Ishikawa (cell line): ENCODE data around the gene PIP4K2B.

ENCODE experiments used
- CEBPB ChIP-seq: IDR thresholded peaks from 2 replicates; pipeline ENCODE4 v1.6.1; 2012
- CREB1 ChIP-seq: IDR thresholded peaks from 2 replicates; pipeline ENCODE4 v1.6.1; 2012; ENCODE audit warnings: low read depth
- EGR1 ChIP-seq: IDR thresholded peaks from 2 replicates; pipeline ENCODE4 v1.6.1; 2012
- EP300 ChIP-seq: IDR thresholded peaks from 2 replicates; pipeline ENCODE4 v1.6.1; 2012; ENCODE audit warnings: borderline replicate concordance
- FOXM1 ChIP-seq: IDR thresholded peaks from 2 replicates; pipeline ENCODE4 v1.6.1; 2012; ENCODE audit warnings: low read depth, borderline replicate concordance
- NFIC ChIP-seq: IDR thresholded peaks from 2 replicates; pipeline ENCODE4 v1.6.1; 2012
- RAD21 ChIP-seq: IDR thresholded peaks from 2 replicates; pipeline ENCODE4 v1.6.1; 2012; ENCODE audit warnings: low read depth
- TAF1 ChIP-seq: IDR thresholded peaks from 2 replicates; pipeline ENCODE4 v1.6.1; 2012; ENCODE audit warnings: low read depth, mild to moderate bottlenecking
- TCF12 ChIP-seq: IDR thresholded peaks from 2 replicates; pipeline ENCODE4 v1.6.1; 2012; ENCODE audit warnings: low read depth
- TEAD4 ChIP-seq: IDR thresholded peaks from 2 replicates; pipeline ENCODE4 v1.6.1; 2012
- YY1 ChIP-seq: IDR thresholded peaks from 2 replicates; pipeline ENCODE4 v1.6.1; 2012; ENCODE audit warnings: low read depth
- ZBTB7A ChIP-seq: IDR thresholded peaks from 2 replicates; pipeline ENCODE4 v1.6.1; 2012; ENCODE audit warnings: low read depth
- TF ChIP-seq, protein P1 (sequence below): IDR thresholded peaks from 2 replicates; pipeline ENCODE4 v1.6.1; 2012
- TF ChIP-seq, protein P2 (sequence below): IDR thresholded peaks from 2 replicates; pipeline ENCODE4 v1.6.1; 2012
- TF ChIP-seq, protein P3 (sequence below): IDR thresholded peaks from 2 replicates; pipeline ENCODE4 v1.6.1; 2012; ENCODE audit warnings: low read depth, mild to moderate bottlenecking

Gene PIP4K2B

DNA sequence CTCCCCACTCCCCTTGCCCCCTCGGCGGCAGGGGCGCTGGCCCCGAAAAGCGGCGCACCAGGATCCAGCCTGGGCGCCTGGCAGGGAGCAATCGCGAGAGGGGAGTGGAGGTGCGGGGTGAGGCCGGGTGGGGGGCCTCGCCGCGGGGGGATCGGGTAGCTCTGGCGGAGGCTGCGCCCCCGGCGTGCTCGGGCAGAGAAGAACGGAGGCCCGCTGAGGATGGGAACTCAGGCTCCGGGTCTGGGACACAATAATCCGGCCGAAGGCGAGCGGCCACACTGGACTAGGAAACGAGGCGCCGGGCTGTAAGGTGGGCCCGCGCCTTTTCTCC lies 50.5 kb downstream of the PIP4K2B start:
- 0 out of 2 replicates have a peak, but pooled peaks have one; percentile 21 for TF ChIP-seq EGR1
- TF ChIP-seq FOXM1: no peak
- TF ChIP-seq ZBTB7A: peak; percentile 75
- 0 out of 2 replicates have a peak, but pooled peaks have one; percentile 0 for TF ChIP-seq YY1

DNA sequence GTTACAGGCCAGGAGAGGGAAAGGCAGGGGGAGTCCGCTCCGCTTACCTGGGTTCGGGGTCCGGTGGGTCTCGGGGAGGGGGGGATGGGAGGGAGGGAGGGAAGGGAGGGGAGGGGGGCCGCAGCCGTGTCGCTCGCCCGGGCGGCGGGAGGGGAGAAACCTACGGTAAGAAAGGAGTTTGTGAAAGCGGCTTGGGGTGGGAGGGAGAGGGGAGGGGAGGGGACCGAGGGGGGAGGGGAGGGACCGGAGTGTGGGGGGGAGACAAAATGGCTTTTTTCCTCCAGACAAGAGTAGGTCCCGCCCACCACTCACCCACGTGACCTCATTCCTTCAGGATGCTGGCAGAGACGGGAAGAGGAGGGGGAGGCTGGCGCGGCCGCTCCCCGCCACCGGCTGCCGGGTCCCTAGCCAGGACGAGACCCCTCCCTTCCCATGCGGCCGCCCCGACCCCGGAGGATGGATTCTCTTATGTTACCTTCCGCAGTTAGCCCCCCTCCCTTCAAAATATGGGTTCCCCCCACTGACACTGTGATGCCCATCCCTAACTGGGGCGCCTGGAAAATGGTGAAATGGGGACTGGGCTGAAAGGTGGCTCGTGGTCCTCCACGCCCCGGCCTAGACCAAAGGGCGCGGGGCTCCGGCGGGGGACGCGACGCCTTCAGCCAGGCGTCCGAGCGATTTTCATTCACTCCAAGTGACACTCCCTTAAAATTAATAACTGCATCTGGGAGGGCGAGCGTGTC lies 51.0 kb downstream of the PIP4K2B start, which contains the start of gene PCGF2:
Gene PCGF2 (minus strand): TSS at position 188 of the 743 bp plus-strand sequence. CDS start 7,934 bp downstream, outside the sequence.
- TF ChIP-seq YY1: 0 out of 2 replicates have a peak, but pooled peaks have one; percentile 5
- no peak for TF ChIP-seq RAD21
- TF ChIP-seq, protein P1, sequence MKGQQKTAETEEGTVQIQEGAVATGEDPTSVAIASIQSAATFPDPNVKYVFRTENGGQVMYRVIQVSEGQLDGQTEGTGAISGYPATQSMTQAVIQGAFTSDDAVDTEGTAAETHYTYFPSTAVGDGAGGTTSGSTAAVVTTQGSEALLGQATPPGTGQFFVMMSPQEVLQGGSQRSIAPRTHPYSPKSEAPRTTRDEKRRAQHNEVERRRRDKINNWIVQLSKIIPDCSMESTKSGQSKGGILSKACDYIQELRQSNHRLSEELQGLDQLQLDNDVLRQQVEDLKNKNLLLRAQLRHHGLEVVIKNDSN: peak; percentile 94
- no peak; the same call in none of the 2 replicates for TF ChIP-seq TAF1
- peak; percentile 55; the same call in 1 of the 2 replicates for TF ChIP-seq ZBTB7A

DNA sequence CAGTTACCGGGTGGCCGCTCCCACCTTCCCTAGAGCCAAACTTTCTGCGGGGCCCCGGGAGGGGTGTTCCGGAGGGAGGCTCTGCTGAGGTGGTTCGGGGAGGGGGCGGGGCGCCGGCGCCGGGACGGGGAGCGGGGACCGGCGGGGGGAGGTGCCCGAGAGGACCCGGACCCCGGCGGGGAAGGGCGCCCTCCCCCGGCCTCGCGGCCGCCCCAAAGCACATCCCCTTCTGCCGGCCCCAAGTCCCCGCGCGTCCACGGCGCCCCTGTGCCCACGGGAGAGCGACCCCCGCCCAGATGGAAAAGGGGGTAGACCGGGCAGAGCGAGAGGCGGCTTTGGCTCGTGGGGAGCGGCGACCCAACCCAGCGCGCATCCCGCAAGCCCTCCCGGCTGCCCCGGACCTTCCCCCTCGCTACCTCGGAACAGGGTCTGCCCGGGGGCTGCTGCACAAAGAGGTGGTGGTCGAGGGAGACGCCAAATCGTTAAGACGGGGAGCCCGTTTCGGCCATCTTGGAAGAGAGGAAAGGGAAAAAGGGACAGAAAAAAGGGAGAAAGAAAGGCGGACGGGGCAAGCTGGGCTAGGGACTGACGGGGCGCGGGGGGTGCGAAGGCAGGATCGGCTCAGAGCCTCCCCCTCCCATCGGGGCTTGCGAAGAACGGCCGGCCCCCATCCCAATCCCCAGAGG lies 51.8 kb downstream of the PIP4K2B start:
- TF ChIP-seq YY1 (peak; percentile 74), TEAD4 (no peak), CEBPB (no peak), FOXM1 (no peak), ZBTB7A (peak; percentile 96), TAF1 (no peak)
- TF ChIP-seq, protein P2, sequence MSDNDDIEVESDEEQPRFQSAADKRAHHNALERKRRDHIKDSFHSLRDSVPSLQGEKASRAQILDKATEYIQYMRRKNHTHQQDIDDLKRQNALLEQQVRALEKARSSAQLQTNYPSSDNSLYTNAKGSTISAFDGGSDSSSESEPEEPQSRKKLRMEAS: no peak

DNA sequence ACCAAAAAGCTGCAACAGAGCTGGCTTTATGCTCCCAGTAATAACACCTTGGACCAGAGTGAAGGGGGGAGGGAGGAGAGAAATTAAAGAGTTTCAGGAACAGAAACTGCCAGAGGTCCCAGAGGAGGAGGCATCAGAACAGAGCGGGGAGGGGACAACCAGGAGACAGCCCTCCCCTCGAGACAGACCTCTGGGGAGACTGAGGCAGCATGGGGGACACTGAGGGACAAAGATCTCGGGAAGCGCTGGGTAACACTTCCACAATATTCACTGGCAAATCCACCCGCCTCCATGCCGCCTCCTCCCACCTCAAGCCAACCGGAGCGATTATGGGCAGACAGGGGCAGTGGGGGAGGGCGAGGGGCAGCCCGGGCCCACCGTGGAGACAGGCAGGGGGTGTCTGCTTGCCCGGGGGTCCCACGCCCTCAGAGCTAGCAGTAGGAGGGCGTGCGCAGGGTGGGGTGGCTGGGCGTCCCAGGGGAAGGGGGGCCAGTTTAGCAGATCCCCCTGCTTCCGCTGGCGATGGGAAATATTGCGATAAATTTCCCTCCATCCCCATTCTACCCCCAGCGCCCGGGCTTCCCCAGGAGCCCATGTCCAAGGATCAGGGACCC lies 52.4 kb downstream of the PIP4K2B start:
- TF ChIP-seq, protein P2: no peak
- TF ChIP-seq EGR1 (no peak), TAF1 (no peak), CEBPB (no peak), EP300 (no peak), RAD21 (no peak), TEAD4 (no peak), CREB1 (no peak), NFIC (no peak)

DNA sequence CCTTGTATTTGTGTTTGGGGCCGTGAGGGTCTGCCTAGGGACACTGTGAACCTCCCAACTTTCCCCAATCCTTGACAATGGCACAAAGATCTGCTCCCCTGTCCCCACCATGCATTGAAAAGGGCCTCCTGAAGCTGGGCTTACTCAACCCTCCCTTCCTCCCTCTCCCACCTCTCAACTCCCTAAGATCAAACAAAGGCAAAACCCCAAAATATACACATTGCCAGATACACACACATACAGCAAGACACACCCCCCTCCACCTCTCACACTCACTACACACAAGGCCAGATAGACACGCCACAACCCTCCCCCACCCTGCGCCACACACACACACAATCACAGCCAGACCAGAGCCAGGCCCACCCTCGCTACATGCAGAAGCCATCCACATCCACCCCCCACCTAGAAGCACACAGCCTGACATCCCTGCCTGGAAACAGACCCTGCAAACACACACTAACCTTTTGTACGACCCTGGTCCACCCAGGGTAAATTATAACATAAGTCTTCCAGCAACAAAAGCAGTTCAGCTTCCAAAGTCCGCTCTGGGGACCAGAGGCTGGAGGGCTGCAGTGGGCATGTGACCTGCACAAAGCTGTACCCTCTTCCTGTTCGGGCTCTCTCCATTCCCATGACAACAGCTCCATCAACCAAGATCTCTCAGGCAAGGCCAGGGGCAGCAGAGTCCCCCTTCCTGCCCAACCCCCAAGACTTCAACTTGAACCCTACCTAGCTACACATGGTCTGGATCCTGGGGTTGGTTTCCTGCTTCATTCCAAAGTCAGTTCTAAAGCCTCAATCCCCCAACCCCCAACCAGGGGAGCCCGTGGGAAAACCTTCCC lies 53.1 kb downstream of the PIP4K2B start:
- TF ChIP-seq, protein P2: no peak
- TF ChIP-seq TEAD4 (no peak), CEBPB (no peak), EP300 (no peak), CREB1 (no peak)
- TF ChIP-seq, protein P1: no peak
- TF ChIP-seq, protein P3, sequence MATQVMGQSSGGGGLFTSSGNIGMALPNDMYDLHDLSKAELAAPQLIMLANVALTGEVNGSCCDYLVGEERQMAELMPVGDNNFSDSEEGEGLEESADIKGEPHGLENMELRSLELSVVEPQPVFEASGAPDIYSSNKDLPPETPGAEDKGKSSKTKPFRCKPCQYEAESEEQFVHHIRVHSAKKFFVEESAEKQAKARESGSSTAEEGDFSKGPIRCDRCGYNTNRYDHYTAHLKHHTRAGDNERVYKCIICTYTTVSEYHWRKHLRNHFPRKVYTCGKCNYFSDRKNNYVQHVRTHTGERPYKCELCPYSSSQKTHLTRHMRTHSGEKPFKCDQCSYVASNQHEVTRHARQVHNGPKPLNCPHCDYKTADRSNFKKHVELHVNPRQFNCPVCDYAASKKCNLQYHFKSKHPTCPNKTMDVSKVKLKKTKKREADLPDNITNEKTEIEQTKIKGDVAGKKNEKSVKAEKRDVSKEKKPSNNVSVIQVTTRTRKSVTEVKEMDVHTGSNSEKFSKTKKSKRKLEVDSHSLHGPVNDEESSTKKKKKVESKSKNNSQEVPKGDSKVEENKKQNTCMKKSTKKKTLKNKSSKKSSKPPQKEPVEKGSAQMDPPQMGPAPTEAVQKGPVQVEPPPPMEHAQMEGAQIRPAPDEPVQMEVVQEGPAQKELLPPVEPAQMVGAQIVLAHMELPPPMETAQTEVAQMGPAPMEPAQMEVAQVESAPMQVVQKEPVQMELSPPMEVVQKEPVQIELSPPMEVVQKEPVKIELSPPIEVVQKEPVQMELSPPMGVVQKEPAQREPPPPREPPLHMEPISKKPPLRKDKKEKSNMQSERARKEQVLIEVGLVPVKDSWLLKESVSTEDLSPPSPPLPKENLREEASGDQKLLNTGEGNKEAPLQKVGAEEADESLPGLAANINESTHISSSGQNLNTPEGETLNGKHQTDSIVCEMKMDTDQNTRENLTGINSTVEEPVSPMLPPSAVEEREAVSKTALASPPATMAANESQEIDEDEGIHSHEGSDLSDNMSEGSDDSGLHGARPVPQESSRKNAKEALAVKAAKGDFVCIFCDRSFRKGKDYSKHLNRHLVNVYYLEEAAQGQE: no peak

DNA sequence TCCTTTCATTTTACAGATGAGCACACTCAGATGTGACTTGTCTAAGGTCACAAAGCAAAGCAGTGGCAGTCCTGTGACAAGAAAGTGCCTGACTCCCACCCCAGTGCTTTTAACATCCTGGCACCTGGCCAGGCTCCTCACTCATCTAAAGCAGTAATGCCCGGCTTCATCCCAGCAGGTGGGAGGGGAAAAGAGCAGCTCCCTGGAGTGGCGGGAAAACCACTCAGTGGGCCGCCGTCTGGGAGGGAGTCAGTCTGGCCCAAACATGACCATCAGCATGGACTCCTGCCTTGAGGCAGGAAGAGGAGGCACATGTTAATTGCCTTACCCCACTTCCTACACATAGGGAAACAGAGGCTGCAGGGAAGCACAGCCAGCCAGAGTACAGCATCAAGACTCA lies 53.8 kb downstream of the PIP4K2B start:
- TF ChIP-seq CEBPB (no peak), FOXM1 (no peak), EP300 (peak; percentile 38; the same call in 1 of the 2 replicates), TCF12 (peak; percentile 63; the same call in 1 of the 2 replicates), NFIC (peak; percentile 85)
- TF ChIP-seq, protein P3: no peak
- TF ChIP-seq, protein P2: peak; percentile 73
- TF ChIP-seq, protein P1: 0 out of 2 replicates have a peak, but pooled peaks have one; percentile 22
